ENCODE data around the gene ADAMTS17. TPM values are rescaled to one million over a fixed set of nuclear protein-coding genes. Genes with fewer than 3 reads are reported as not detected.

Gene ADAMTS17
- total RNA-seq, 1 experiment from 2014 or later, result 0.25 TPM

DNA sequence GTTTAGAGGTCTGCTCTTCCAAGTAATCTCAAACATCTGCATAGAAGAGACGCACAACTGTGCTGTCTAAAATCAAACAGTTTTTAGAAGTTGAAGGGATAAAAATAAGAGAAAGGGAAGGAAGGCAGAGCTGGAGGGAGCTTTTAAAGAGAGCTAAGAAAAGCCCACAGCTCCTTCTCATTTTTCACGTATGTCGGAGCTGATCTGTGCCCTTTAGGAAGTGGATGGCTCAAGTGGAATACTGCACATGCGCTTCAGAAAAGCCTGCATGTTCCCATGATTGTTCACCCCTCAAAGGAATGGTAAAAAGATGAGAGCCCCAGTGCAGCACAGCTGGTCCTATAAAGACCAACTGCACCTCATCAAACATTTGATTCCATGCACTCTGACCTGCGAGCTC is 207.2 kb downstream of the ADAMTS17 start:
- DNase-seq (ENCODE audit: low spot score), result no peak

DNA sequence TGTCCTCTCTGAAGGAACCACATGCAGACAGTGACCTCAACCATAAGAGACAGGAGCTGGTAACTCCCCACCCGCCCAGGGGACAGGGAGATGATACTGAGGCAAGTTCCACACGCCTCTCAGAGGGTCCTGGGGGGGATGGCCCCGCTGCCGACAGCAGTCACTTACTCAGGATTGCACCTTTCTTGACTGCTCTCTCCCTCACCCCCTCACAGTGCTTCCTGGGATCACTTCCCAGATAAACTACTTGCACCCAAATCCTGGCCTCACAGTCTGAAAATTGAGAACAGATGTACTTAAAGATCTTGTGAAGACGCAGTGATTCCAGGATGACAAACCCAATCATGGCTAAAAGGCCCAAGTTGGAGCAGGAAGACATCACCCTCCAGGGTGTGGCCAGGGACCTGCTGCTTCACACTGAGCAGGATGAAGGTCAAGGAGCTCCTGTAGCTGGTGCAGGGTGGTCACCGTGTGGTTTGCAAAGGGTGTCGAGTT is 207.6 kb downstream of the ADAMTS17 start:
- no peak for DNase-seq (ENCODE audit: low spot score)

DNA sequence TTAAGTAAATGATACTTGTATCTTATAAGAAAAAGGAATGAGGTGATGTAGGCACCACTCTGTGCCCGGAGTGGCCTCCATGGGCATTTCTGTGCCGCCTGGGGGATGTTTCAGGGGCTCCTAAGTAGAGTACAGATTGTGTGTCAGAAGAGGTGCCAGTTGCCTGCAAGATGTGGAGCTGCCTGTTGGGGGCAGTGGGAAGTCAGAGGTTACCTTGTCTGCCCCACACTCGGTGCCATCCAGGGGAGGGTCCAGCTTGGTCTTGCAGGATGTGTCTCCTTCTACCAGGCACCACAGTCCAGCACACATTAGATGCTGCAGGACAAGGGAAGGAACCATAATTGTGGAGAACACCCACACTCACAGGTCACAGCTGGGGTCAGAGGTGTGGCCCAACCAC is 208.8 kb downstream of the ADAMTS17 start:
- DNase-seq (ENCODE audit: low spot score), result no peak

DNA sequence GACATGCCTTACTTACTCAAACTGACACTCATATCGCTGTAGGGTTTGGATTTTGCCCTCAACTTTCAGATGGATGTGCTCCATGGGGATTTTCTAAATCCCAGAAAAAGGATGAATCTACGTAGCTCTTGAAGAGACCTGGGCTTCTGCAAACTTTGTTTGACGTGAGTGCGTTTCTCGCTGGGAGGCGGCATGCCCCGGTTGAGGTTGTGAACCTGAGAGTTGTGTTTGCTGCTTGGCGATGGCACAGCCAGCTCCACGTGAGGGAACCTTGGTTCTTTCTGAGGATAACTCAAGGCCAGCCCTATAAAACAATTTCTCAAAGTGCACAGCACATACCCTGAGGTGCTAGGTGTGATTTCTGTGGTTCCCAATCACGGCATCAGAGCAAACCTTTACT is 209.5 kb downstream of the ADAMTS17 start:
- no peak for DNase-seq (ENCODE audit: low spot score)

DNA sequence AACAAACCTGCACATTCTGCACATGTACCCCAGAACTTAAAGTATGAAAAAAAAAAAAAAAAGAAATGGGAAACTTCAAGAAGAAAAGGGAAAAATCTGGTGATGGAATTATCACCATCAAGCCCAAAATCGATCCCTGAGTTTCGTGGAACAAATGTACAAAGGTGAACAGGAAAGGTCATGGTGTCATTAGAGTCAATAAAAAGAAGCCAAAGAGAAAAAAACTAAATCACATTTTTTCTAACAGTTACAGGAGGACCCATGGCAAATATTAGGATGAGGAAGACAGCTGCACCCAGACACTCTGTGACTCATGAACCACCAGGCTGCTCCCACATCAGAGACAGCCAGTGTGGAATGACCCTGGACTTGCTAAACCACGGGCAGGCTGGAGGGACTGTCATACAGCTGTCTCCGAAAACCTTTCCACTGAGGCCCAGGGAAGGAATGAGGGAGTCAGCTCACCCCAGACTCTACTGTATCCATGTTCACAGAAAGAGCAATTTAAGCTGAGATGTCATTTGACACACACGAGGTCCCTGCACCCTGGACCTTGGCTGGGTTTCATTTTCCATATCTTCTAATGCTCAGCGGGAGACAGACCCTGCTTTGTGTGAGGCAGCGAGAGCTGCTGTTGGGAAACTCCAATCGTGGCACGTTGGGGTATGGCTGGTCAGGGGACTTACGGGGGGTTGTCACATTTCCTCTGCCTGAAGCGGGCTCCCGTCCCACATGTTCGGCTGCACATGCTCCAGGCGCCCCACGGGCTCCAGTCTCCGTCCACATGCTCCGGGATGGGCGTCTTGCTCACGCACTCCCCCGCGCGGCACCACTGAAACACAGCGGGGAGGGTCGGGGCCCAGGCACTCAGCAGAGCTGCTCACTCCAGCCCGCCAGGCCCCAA is 210.2 kb downstream of the ADAMTS17 start:
- DNase-seq (ENCODE audit: low spot score), result no peak

DNA sequence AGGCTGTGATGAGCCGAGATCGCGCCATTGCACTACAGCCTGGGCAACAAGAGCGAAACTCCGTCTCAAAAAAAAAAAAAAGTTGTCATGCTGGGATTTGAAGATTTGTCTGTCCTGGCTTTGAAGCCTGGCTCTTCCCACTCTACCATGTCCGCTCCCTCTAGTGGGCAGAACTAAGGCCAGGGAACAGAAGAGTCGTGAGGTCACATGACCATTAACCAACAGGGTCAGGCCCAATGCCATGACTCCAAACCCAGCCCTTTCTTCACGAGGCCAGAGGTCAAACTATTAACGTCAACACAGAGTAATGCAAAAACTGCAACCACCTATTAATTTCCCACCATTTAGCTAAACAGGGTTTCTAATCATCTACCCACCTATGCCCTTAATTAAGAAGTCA is 212.1 kb downstream of the ADAMTS17 start:
- DNase-seq (ENCODE audit: low spot score), result peak; percentile 25

DNA sequence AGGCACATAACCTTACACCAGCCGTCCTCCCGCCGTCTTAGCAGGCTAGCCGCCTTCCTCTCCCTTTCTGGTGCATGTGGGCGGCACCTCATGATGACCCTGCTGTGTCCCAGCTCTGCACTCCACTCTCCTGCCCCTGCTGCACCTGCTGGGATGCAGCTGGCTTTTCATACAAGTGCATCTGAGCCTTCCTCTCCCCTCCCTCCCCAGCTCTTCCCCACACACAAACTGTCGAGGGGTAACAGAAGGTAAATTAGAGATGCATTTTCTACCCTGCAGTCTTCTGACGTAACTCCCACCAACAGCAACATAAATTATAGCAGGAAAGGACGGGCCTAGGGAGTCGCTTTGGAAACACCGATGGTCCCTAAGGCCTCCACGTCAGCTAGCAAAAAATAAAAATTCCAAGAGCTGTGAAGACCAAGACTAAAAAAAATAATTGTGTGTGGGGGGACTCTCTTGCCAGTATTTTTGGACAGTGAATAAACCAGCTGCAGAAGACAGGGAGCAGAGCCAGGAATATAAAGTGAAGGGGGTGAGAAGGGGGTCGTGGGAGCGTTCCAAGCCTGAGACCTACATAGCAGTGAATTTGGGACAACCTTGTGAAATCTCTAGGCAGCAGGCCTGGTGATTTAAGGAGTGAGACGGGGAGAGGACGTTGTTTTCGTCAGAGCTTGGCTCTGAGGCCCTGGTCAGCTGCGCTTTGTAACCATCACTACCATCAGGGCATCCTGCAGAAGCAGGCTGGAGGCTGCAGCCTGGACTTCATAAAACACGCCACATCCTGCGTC is 216.2 kb downstream of the ADAMTS17 start:
- DNase-seq (ENCODE audit: low spot score), result no peak

DNA sequence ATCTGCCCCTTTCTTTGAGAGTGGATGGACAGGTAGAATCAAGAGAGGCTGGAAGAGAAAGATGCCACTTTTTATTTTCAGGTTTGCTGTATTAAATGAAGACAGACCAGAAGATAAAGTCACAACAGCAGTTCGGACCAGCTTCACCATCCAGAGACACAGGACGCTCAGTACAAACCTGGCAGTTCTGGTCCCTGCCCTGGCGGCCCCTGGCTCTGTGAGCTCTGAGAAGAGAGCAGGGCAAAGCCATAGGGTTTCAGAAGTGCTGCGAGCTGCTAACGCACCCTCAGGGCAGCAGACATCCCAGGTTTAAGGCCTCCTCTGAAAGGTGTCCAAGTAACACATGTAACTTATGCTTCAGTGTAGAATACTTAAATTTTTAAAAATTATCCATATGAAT is 216.8 kb downstream of the ADAMTS17 start:
- DNase-seq (ENCODE audit: low spot score), result no peak

DNA sequence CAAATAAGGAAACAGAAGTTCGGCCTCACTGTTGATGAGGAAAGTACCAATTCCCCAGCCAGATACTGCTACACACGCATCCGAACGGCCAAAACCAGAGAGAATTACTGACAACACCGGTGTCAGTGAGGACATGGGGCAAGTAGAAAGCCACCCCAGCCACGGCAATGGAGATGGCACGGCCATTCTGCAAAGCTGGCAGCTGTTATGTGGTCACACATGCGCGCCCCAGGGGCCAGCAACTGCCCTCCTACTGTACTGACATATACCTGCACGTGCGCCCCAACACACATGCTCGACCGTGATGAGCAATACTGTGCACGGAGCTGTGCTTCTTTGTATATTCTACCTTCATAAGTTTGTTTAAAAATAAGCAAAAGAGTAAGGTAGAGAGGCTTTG is 217.4 kb downstream of the ADAMTS17 start:
- DNase-seq (ENCODE audit: low spot score), result no peak

DNA sequence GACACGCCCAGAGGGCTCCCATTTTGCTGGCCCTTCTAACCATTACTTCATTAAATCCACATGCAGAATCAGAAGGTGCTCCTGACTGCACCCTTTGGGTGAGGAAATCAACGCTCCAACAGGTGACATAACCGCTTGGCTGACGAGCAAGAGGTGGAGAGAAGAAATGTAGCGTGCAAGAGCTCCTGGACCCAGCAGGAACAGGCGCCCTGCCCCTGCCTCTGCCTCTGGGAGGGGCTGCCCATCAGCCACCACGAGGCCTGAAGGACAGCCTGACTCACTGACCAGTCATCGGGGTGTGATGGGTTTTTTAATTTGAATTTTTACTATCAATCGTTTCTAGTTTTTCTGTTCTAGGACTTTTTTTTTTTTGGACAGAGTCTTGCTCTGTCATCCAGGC is 218.2 kb downstream of the ADAMTS17 start:
- no peak for DNase-seq (ENCODE audit: low spot score)

DNA sequence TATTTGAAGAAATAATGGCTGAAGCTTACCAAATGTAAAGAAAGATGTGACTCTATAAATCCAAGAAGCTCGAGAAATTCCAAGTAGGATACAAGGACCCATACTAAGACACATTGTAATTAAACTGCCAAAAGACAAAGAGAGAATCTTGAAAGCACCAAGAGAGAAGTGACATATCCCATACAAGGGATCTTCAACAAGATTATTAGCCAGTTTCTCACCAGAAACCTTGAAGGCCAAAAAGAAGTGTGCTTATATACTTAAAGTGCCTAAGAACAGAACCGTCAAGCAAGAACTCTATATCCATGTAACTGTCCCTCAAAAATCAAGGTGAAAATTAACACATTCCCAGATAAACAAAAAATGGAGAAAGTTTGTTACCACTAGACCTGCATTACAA is 220.5 kb downstream of the ADAMTS17 start:
- no peak for DNase-seq (ENCODE audit: low spot score)

DNA sequence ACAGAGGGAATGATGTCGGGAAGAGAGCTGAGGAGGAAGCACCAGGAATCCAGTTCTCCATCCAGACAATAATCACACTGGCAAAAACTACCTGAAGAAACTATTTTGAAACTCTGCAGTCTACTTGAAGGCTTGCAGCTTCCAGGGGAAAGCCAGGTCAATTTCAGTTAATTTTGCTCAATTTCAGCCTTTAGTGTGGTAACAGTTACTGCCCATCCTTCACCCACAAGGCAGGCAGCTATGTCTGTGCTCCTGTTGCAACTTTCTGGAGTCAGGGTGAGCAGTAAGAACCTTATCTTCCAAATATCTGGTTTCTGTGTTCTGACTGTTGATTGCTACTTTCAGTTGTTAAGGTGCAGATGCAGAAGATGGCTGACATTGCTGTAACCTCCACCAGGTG is 221.7 kb downstream of the ADAMTS17 start:
- no peak for DNase-seq (ENCODE audit: low spot score)

DNA sequence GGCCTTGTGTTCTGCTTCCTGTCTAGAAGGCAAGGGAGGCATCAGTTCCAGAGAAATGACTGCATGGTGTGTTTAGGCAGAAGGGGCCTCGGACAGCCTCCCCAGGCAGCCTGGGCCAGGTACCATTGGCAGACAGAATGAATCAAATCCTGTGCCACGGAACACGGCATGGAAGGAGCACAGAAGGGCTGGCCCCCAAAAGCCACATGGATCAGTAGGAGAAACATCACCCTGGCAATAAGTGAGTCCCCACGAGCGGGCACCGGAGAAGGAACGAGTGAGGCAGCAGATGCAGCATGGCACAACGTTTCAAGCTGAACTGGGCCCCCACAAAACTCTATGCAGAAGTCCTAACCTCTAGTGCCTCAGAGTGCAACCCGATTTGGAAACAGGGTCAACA is 223.2 kb downstream of the ADAMTS17 start:
- no peak for DNase-seq (ENCODE audit: low spot score)

DNA sequence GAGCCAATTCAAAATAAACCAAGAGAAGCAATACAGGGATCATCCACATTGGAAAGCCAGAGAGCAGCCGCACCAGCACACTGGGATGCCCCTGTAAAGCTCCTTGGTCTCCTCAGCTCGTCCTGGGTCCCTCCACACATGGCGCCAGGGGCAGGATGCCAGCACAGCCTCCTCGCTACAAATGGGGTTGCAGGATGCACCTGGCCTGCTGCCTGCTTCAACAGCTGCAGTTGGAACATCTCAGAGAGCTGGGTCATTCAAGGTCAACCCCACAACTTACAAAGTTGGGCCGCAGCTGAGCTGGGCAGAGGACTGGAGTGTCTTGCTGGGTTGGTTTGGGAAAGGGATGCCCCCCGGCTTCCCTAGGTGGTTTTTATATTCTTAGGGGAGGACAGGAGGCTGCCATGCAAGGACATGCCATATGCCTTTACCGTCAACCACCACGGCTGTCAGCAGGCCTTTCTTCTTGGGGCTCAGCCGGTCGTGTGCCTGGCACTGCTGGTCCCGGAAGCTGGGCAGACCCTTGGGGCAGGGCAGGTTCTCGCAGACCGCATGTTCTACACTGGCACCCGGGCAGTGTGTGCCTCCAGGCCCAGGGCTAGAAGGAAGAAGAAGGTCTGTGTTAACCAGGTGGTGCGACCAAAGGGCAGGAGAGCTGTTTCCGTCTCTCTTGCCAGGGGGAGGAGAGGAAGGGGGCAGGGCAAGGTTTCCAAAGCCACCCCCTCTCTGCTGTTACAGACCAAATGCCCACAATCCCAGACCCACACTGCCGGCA is 225.2 kb downstream of the ADAMTS17 start:
- DNase-seq (ENCODE audit: low spot score), result no peak

DNA sequence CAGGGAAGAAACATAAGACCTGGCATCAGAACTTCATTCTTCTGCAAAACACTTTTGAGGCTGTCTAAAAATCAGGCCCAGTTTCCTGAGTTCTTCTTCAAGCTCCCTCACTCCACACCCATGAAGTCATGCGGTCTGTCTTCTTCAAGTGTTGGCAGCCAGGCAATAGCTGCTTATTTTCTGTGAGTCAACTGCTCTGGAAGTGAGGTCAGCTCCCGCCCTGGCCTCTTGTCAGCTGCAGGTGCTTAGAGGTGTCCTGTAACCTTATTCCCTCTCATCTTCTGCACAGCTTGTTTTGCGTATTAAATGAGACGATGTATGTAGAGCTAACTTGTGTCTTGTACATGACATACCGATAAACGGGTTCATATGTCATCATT is 226.1 kb downstream of the ADAMTS17 start:
- peak; percentile 31 for DNase-seq (ENCODE audit: low spot score)

DNA sequence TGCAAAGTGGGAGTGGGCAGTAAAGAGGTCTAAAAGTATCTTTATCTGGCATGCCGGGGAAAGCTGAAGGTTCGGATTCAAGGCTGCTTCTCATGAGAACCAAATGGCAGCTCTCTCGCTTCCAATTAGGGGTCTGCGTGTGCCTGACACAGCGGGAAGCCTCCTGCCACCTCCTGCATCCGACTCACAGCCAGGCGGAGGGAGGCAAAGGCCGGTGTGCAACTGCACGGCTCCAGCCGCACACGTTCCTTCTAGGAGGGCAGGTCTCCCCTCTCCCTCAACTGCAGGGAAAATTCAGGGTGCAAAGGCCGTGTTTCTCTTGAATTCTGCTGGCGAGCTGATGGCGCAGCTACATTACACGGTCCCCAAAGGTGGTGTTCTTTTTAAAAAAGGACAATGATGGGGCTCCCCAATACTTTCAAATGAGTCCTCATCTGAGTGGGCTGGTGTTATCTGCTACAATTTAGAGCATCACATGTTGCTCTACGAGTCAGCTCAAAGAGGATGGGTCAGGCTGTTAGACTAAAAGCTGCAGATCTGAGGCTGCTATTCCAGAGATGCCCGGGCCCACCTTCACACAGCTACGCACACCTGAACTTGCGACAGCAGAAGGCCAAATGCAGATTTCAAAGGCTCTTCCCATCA is 226.6 kb downstream of the ADAMTS17 start:
- DNase-seq (ENCODE audit: low spot score), result no peak

DNA sequence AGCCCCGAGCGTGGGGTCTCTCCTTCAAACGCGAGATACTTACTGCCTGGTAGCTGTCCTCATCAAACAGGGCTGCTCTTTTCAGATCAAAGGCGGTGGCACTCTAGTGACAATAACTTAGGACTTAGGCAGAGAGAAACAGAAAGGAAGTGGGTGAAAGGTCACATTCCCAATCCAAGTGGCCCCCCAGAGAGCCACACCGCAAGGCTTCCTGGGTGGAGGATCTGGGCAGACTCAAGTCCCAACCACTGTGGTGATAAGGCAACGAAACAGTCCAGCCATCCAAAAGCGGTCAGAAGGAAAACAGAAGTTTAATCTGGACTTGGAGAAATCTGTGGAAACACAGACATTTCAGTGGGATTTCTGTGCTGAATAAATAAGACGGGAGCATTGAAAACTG is 227.2 kb downstream of the ADAMTS17 start:
- DNase-seq (ENCODE audit: low spot score), result peak; percentile 67

DNA sequence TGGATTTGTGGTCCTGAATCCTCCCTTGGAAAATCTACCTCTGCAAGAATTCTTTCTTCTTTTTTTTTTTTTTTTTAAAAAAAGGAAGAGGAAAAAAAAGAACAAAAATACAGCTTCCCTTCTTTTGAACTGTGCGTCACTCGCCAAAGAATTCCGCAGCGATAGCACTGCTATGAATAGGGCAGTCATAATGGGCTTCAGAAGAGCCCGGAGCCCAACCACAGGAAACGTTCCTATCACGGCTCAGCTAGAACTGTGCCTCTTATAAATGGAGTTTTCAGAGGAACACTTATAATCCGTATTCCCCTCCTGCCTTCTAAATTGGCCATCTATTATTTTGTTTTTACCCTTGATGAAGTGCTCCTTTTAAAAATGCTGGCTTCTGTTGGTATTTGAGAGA is 227.7 kb downstream of the ADAMTS17 start:
- DNase-seq (ENCODE audit: low spot score), result peak; percentile 83

DNA sequence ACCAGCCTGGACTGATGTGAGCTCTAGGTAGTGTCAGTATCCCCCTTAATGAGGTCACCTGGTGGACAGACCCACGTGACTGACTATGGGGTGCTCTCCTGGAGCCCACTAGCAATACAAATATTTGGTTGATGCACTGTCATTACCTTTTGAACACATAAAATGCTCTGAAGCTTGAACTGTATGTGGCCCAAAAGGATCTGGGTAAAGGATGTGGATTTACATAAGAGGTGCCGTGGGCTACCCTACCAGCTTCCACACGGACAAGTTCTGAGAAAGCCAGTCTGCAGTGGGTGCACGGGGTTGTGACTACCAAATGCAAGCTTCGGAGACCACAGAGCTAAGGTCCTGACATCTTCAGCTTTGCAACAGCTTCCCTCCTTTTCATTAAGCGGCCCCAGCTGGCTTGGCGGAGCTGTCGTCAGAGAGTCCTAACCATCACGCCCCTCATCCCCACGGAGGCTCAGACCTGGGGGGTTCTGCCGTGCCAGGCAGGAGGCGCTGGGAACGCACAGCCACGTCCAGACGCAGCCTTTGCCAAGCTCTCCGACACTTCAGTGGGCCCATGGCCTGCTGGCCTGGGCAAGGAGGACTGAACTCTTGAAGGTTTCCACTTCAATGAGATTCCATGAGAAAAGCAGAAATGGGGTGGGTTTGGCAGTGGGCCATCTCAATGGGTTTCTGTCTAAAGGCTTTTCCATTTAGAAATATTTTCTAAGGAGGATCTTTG is 228.3 kb downstream of the ADAMTS17 start:
- peak; percentile 21 for DNase-seq (ENCODE audit: low spot score)

DNA sequence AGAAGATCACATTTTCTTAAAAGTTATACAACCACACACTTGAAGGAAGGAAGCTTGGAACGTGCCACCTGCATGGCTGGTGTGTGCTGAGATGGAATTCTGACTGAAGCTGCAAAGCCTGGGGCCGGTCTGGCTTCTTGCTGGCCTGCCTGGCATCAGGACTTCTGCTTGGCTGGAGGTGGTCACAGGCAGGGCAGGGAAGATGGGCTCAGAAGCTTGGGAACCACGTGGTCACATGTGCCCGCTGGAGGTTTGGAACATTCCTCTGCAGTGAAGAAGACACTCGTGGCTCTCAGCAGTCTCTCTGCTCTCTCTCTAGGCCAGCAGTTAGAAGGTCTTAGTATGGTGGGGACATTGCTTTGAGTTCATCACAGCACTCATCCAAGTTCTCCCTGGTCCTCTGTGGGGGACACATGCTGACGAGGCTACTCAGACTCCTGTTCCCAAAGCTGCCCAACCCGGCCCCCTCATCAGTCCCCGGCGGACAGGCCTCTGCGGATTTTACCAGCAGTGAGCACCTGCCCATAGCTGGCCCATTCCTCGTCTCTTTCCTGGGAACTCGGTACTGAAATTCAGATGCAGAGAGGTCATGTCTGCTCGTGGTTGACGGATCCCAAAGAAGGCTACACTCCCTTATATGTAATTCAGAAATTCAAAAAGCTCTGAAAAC is 229.0 kb downstream of the ADAMTS17 start:
- no peak for DNase-seq (ENCODE audit: low spot score)

Data from H4 (cell line).